ENCODE results near the gene ARMC6.

- TF ChIP-seq CTCF (IDR thresholded peaks at IDR 0.05) (no peak), POLR2A (IDR thresholded peaks at IDR 0.05) (no peak)
Observed at GRCh38 chr19:19076476-19076875, 43.1 kb downstream of the ARMC6 start.

Data from uterus (tissue), 2 donors.